HTR-8/SVneo (cell line): ENCODE measurements around the gene ALB.

ENCODE experiments used
- DNase-seq: peaks from one replicate; pipeline ENCODE4 v3.0.0; 2011; ENCODE audit warnings: low spot score, mixed read lengths; ENCODE audit not compliant: insufficient read length
- FAIRE-seq: peaks from 2 replicates; lab custom pipeline; 2011; peaks lifted over from hg19 to GRCh38; lab: Jason Lieb, UNC

The ALB gene

GRCh38 chr4:73426666-73427065 lies 22.6 kb downstream of the ALB start:
- no peak for FAIRE-seq
- DNase-seq, result no peak

GRCh38 chr4:73429118-73429517 lies 25.0 kb downstream of the ALB start:
- no peak for FAIRE-seq
- DNase-seq, result no peak

- FAIRE-seq (no peak), DNase-seq (no peak)
Observed at GRCh38 chr4:73429826-73430587, 25.9 kb downstream of the ALB start.

- FAIRE-seq (no peak), DNase-seq (no peak)
Observed at GRCh38 chr4:73431813-73432168, 27.7 kb downstream of the ALB start.

GRCh38 chr4:73432169-73433000 lies 28.3 kb downstream of the ALB start:
- DNase-seq (no peak), FAIRE-seq (no peak)

- FAIRE-seq (no peak), DNase-seq (no peak)
Observed at GRCh38 chr4:73433140-73433539, 29.1 kb downstream of the ALB start.

- DNase-seq (peak; percentile 5), FAIRE-seq (no peak)
Observed at GRCh38 chr4:73434311-73434710, 30.2 kb downstream of the ALB start.

- DNase-seq, result no peak
- no peak for FAIRE-seq
Observed at GRCh38 chr4:73435984-73436383, 31.9 kb downstream of the ALB start, which contains the start of gene AFP. TSS of gene AFP (plus strand) at chr4:73436221. CDS start at chr4:73436263, 42 bp downstream.

GRCh38 chr4:73436674-73437557 lies 32.8 kb downstream of the ALB start:
- FAIRE-seq, result no peak

GRCh38 chr4:73437558-73437956 lies 33.5 kb downstream of the ALB start:
- FAIRE-seq, result no peak

More at GRCh38 chr4:73436674-73437557, 32.8 kb downstream of the ALB start:
- no peak for DNase-seq

GRCh38 chr4:73438048-73438447 lies 34.0 kb downstream of the ALB start:
- FAIRE-seq (no peak), DNase-seq (no peak)

More at GRCh38 chr4:73437558-73437956, 33.5 kb downstream of the ALB start:
- no peak for DNase-seq

GRCh38 chr4:73438582-73439215 lies 34.6 kb downstream of the ALB start:
- no peak for FAIRE-seq
- DNase-seq, result no peak

- DNase-seq, result no peak
- no peak for FAIRE-seq
Observed at GRCh38 chr4:73439445-73439844, 35.4 kb downstream of the ALB start.

GRCh38 chr4:73439991-73440390 lies 35.9 kb downstream of the ALB start:
- FAIRE-seq (no peak), DNase-seq (no peak)

GRCh38 chr4:73440653-73441052 lies 36.6 kb downstream of the ALB start:
- DNase-seq (no peak), FAIRE-seq (no peak)

GRCh38 chr4:73442275-73442674 lies 38.2 kb downstream of the ALB start:
- FAIRE-seq (no peak), DNase-seq (no peak)

- no peak for DNase-seq
- no peak for FAIRE-seq
Observed at GRCh38 chr4:73443224-73443623, 39.1 kb downstream of the ALB start.

GRCh38 chr4:73445383-73446335 lies 41.6 kb downstream of the ALB start:
- FAIRE-seq, result no peak

More at GRCh38 chr4:73445383-73446335, 41.6 kb downstream of the ALB start:
- no peak for DNase-seq
